Right lobe of liver (tissue), 4 donors: ENCODE measurements around the gene ZSCAN12.
"Not testable (repeated sequence)": the region's sequence is repeated elsewhere in the genome, so short reads cannot be mapped to it uniquely, and the experiment has no call there.

Source experiments
- CTCF ChIP-seq, 4 donors: fragments of 200-600 bp in 3 of 4; fragments of 450-650 bp in 1 of 4; IDR thresholded peaks; one replicate each; pipeline versions ENCODE4 v1.5.1 to v1.8.0; 2016 to 2022; ENCODE audit warnings: antibody characterized with exemption in 4 of 4, mild to moderate bottlenecking in 2 of 4
- POLR2A ChIP-seq: fragments of 450-650 bp; IDR thresholded peaks from one replicate; pipeline ENCODE4 v1.6.1; 2017; ENCODE audit warnings: antibody characterized with exemption, mild to moderate bottlenecking
- donor health status: DM: no; HTN: no; CAD: no.
- donor health status: DM: no; HTN: no; CAD: no.
- donor health status: DM: no; HTN: yes; CAD: no.

- TF ChIP-seq CTCF (IDR thresholded peaks at IDR 0.05); POLR2A: not testable (repeated sequence)
Measured at GRCh38 chr6:28447512-28447906, 48.0 kb upstream of the ZSCAN12 start.
